Liver (tissue), 9 donors: ENCODE results near the gene SFMBT2. TPM values are rescaled to one million over a fixed set of nuclear protein-coding genes. Genes with fewer than 3 reads are reported as not detected.

Experiments used
- DNase-seq: peaks from one replicate; pipeline ENCODE4 v3.0.0-alpha.2; 2017; ENCODE audit warnings: low spot score
- H3K27ac ChIP-seq, 2 donors: one replicate each; pipeline ENCODE4 v1.7.0; 2013; ENCODE audit warnings: inconsistent platforms in 2 of 2, low read length in 2 of 2, control low read depth in 1 of 2, low read depth in 1 of 2, mild to moderate bottlenecking in 1 of 2
- H3K27me3 ChIP-seq, 4 donors: one replicate each; pipeline versions ENCODE4 v1.6.1 to v1.7.0; 2013; ENCODE audit warnings: low read length in 3 of 4, inconsistent platforms in 1 of 4, mild to moderate bottlenecking in 1 of 4, moderate library complexity in 1 of 4; ENCODE audit not compliant: control insufficient read depth in 4 of 4, insufficient read depth in 4 of 4
- H3K36me3 ChIP-seq, 4 donors: one replicate each; pipeline versions ENCODE4 v1.6.1 to v1.7.0; 2013; ENCODE audit warnings: low read length in 3 of 4, mild to moderate bottlenecking in 3 of 4, low read depth in 1 of 4, moderate library complexity in 1 of 4; ENCODE audit not compliant: control insufficient read depth in 4 of 4, insufficient read depth in 3 of 4
- H3K4me1 ChIP-seq, 4 donors: one replicate each; pipeline versions ENCODE4 v1.6.1 to v1.7.0; 2013; ENCODE audit warnings: low read length in 3 of 4, mild to moderate bottlenecking in 3 of 4, moderate library complexity in 1 of 4; ENCODE audit not compliant: control insufficient read depth in 4 of 4, insufficient read depth in 4 of 4
- H3K4me3 ChIP-seq, 3 donors: one replicate each; pipeline versions ENCODE4 v1.6.1 to v1.7.0; 2013; ENCODE audit warnings: low read length in 3 of 3, control low read depth in 1 of 3, low read depth in 1 of 3, mild to moderate bottlenecking in 1 of 3
- H3K9ac ChIP-seq, 2 donors: one replicate each; pipeline ENCODE4 v1.7.0; 2013; ENCODE audit warnings: low read length in 2 of 2, mild to moderate bottlenecking in 2 of 2, moderate library complexity in 2 of 2, control low read depth in 1 of 2, low read depth in 1 of 2
- H3K9me3 ChIP-seq, 4 donors: one replicate each; pipeline versions ENCODE4 v1.6.1 to v1.7.0; 2013; ENCODE audit warnings: low read length in 3 of 4; ENCODE audit not compliant: control insufficient read depth in 4 of 4
- EGR1 ChIP-seq, 2 donors: IDR thresholded peaks; 2 replicates each; pipeline ENCODE4 v1.6.1; 2016 to 2018; ENCODE audit warnings: antibody characterized with exemption in 2 of 2, low read depth in 2 of 2
- FOXA2 ChIP-seq: IDR thresholded peaks from 2 replicates; pipeline ENCODE4 v1.6.1; 2016; ENCODE audit warnings: antibody characterized with exemption
- GABPA ChIP-seq, 2 donors: IDR thresholded peaks in 1 of 2; conservative IDR thresholded peaks in 1 of 2; 2 replicates each; pipeline ENCODE4 v1.6.1; 2016; ENCODE audit warnings: antibody characterized with exemption in 2 of 2, mild to moderate bottlenecking in 1 of 2, moderate library complexity in 1 of 2
- HNF4A ChIP-seq, 2 donors: conservative IDR thresholded peaks; 2 replicates each; pipeline ENCODE4 v1.6.1; 2016; ENCODE audit warnings: antibody characterized with exemption in 2 of 2, mild to moderate bottlenecking in 2 of 2
- HNF4G ChIP-seq: IDR thresholded peaks from 2 replicates; pipeline ENCODE4 v1.6.1; 2016; ENCODE audit warnings: antibody characterized with exemption
- JUND ChIP-seq, 2 donors: IDR thresholded peaks; 2 replicates each; pipeline ENCODE4 v1.6.1; 2016; ENCODE audit warnings: antibody characterized with exemption in 2 of 2
- SP1 ChIP-seq: IDR thresholded peaks from 2 replicates; pipeline ENCODE4 v1.6.1; 2018; ENCODE audit warnings: antibody characterized with exemption, mild to moderate bottlenecking
- TAF1 ChIP-seq: conservative IDR thresholded peaks from 2 replicates; pipeline ENCODE4 v1.6.1; 2016; ENCODE audit warnings: antibody characterized with exemption, mild to moderate bottlenecking
- YY1 ChIP-seq: IDR thresholded peaks from 2 replicates; pipeline ENCODE4 v1.6.1; 2016; ENCODE audit warnings: antibody characterized with exemption, mild to moderate bottlenecking
- WGBS: extraction: QIAGEN DNeasy Blood & Tissue Kit; methylation state at CpG from one replicate; pipeline ENCODE4 v1.1.7; 2013; 5-methylcytosine and 5-hydroxymethylcytosine counted together
- polyA plus RNA-seq, 2 donors: library from polyadenylated mRNA; stranded (reverse) in 1 of 2; unstranded in 1 of 2; fragments of 200-250 nt in 1 of 2; fragments of >200 nt in 1 of 2; fragmentation: Nextera tagmentation in 1 of 2; extraction: Ambion mirVana in 1 of 2; gene quantifications; one replicate each; pipeline versions ENCODE4 v1.2.1 to v1.2.3, GENCODE V29; 2013 to 2015
- total RNA-seq, 2 donors: library from RNA; depleted of rRNA; stranded (reverse); fragments of >200 nt; gene quantifications; one replicate each; pipeline ENCODE4 v1.2.3, GENCODE V29; 2014
- TF ChIP-seq, protein P1 (sequence below): IDR thresholded peaks from 2 replicates; pipeline ENCODE4 v1.6.1; 2016; ENCODE audit warnings: antibody characterized with exemption
- TF ChIP-seq, protein P2 (sequence below): IDR thresholded peaks from 2 replicates; pipeline ENCODE4 v1.6.1; 2016; ENCODE audit warnings: antibody characterized with exemption
- TF ChIP-seq, protein P3 (sequence below): IDR thresholded peaks from 2 replicates; pipeline ENCODE4 v1.6.1; 2016; ENCODE audit warnings: antibody characterized with exemption
- TF ChIP-seq, protein P4 (sequence below): fragments of 150-350 bp; IDR thresholded peaks from 2 replicates; pipeline ENCODE4 v1.5.1; 2017; ENCODE audit warnings: improper control_type of control experiment, low read depth, low read length; ENCODE audit not compliant: missing input control
- TF ChIP-seq, protein P5 (sequence below): IDR thresholded peaks from 2 replicates; pipeline ENCODE4 v1.6.1; 2016; ENCODE audit warnings: antibody characterized with exemption, mild to moderate bottlenecking
- donor health status: healthy.
- donor health status: healthy.
- donor health status: healthy.
- donor health status: healthy.
- donor health status: healthy.

SFMBT2 gene
- total and polyA plus RNA-seq, 4 donors, result 0.46 to 2.8 (median 1.5) TPM

DNA sequence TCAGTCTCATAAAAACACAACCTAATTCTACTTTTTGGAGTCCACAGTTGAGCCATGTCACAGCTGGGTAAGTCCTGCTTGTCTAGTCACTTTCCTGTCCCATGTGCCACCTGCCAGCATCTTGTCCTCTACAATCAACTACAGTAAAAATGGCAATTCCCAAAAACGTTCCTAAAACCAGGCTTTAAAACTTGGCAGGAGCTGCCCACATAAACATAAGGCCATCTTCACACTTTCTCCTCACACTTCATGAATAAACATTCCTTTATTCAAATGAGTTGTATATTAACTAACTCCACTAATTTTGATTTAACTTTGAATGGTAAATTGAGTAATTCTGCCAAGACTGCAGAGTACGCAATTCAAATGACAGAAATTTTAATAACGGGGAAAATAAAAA lies 49.5 kb downstream of the SFMBT2 start (continued):
- TF ChIP-seq, protein P1, sequence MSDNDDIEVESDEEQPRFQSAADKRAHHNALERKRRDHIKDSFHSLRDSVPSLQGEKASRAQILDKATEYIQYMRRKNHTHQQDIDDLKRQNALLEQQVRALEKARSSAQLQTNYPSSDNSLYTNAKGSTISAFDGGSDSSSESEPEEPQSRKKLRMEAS, result no peak
- TF ChIP-seq SP1 (no peak), HNF4A (conservative IDR thresholded peaks at IDR 0.05) (no peak), TAF1 (no peak), EGR1 (IDR thresholded peaks at IDR 0.05; ENCODE audit: low read depth in 2 of 2) (no peak), GABPA (IDR thresholded peaks at IDR 0.05 in 1 of 2, conservative IDR thresholded peaks at IDR 0.05 in 1 of 2) (no peak)
- TF ChIP-seq, protein P2, sequence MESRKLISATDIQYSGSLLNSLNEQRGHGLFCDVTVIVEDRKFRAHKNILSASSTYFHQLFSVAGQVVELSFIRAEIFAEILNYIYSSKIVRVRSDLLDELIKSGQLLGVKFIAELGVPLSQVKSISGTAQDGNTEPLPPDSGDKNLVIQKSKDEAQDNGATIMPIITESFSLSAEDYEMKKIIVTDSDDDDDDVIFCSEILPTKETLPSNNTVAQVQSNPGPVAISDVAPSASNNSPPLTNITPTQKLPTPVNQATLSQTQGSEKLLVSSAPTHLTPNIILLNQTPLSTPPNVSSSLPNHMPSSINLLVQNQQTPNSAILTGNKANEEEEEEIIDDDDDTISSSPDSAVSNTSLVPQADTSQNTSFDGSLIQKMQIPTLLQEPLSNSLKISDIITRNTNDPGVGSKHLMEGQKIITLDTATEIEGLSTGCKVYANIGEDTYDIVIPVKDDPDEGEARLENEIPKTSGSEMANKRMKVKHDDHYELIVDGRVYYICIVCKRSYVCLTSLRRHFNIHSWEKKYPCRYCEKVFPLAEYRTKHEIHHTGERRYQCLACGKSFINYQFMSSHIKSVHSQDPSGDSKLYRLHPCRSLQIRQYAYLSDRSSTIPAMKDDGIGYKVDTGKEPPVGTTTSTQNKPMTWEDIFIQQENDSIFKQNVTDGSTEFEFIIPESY, result no peak

DNA sequence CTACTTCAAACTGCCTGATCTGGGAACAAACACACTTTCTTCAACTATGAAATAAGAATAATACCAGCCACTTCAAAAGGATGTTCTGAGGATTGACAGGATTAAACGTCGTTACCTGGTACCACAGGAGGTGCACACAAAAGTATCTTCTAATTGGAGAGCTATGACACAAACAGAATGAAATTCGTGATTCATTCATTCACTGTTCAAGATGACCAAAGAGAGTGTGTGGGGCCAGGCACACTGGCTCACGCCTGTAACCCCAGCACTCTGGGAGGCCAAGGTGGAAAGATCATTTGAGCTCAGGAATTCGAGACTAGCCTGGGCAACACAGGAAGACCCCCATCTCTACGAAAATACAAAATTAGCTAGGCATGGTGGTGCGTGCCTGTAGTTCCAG lies 50.9 kb downstream of the SFMBT2 start:
- WGBS, result 88% methylated on average over 7 of the region's 7 CpGs

More for the DNA sequence above, 50.9 kb downstream of the SFMBT2 start:
- H3K4me1 ChIP-seq, result no peaks in the 10 kb centered on the region
- H3K27me3 ChIP-seq, result no peaks in the 10 kb centered on the region
- H3K4me3 ChIP-seq, result no peak overlapping the region
- H3K9ac ChIP-seq, result no peak overlapping the region
- DNase-seq, result no peak
- H3K27ac ChIP-seq, result no peak overlapping the region
- no peaks in the 10 kb centered on the region for H3K36me3 ChIP-seq
- H3K9me3 ChIP-seq, result no peaks in the 10 kb centered on the region
- TF ChIP-seq HNF4G, result no peak
- TF ChIP-seq TAF1, result no peak
- TF ChIP-seq, protein P3, sequence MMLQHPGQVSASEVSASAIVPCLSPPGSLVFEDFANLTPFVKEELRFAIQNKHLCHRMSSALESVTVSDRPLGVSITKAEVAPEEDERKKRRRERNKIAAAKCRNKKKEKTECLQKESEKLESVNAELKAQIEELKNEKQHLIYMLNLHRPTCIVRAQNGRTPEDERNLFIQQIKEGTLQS, result no peak
- TF ChIP-seq, protein P4, sequence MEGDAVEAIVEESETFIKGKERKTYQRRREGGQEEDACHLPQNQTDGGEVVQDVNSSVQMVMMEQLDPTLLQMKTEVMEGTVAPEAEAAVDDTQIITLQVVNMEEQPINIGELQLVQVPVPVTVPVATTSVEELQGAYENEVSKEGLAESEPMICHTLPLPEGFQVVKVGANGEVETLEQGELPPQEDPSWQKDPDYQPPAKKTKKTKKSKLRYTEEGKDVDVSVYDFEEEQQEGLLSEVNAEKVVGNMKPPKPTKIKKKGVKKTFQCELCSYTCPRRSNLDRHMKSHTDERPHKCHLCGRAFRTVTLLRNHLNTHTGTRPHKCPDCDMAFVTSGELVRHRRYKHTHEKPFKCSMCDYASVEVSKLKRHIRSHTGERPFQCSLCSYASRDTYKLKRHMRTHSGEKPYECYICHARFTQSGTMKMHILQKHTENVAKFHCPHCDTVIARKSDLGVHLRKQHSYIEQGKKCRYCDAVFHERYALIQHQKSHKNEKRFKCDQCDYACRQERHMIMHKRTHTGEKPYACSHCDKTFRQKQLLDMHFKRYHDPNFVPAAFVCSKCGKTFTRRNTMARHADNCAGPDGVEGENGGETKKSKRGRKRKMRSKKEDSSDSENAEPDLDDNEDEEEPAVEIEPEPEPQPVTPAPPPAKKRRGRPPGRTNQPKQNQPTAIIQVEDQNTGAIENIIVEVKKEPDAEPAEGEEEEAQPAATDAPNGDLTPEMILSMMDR, result no peak
- TF ChIP-seq, protein P5, sequence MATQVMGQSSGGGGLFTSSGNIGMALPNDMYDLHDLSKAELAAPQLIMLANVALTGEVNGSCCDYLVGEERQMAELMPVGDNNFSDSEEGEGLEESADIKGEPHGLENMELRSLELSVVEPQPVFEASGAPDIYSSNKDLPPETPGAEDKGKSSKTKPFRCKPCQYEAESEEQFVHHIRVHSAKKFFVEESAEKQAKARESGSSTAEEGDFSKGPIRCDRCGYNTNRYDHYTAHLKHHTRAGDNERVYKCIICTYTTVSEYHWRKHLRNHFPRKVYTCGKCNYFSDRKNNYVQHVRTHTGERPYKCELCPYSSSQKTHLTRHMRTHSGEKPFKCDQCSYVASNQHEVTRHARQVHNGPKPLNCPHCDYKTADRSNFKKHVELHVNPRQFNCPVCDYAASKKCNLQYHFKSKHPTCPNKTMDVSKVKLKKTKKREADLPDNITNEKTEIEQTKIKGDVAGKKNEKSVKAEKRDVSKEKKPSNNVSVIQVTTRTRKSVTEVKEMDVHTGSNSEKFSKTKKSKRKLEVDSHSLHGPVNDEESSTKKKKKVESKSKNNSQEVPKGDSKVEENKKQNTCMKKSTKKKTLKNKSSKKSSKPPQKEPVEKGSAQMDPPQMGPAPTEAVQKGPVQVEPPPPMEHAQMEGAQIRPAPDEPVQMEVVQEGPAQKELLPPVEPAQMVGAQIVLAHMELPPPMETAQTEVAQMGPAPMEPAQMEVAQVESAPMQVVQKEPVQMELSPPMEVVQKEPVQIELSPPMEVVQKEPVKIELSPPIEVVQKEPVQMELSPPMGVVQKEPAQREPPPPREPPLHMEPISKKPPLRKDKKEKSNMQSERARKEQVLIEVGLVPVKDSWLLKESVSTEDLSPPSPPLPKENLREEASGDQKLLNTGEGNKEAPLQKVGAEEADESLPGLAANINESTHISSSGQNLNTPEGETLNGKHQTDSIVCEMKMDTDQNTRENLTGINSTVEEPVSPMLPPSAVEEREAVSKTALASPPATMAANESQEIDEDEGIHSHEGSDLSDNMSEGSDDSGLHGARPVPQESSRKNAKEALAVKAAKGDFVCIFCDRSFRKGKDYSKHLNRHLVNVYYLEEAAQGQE, result no peak
- TF ChIP-seq JUND (IDR thresholded peaks at IDR 0.05), result no peak
- no peak for TF ChIP-seq FOXA2
- TF ChIP-seq, protein P2, result no peak
- no peak for TF ChIP-seq EGR1 (IDR thresholded peaks at IDR 0.05; ENCODE audit: low read depth in 2 of 2)
- TF ChIP-seq YY1, result no peak
- no peak for TF ChIP-seq GABPA (IDR thresholded peaks at IDR 0.05 in 1 of 2, conservative IDR thresholded peaks at IDR 0.05 in 1 of 2)
- TF ChIP-seq, protein P1, result no peak
- no peak for TF ChIP-seq SP1
